Activated effector memory CD4-positive, alpha-beta T cell treated with Interleukin-2 at 50 U/mL for 16 hours (primary cell): ENCODE measurements around the gene CYB5RL.
"Not testable (repeated sequence)": the region's sequence is repeated elsewhere in the genome, so short reads cannot be mapped to it uniquely, and the experiment has no call there.

Experiments
- DNase-seq: peaks from one replicate; pipeline ENCODE4 v3.0.0-alpha.2; 2020

CYB5RL gene

GRCh38 chr1:54180701-54181360, 19.0 kb downstream of the CYB5RL start:
- DNase-seq, result no peak

GRCh38 chr1:54178296-54179070, 21.3 kb downstream of the CYB5RL start:
- DNase-seq, result no peak

DNA sequence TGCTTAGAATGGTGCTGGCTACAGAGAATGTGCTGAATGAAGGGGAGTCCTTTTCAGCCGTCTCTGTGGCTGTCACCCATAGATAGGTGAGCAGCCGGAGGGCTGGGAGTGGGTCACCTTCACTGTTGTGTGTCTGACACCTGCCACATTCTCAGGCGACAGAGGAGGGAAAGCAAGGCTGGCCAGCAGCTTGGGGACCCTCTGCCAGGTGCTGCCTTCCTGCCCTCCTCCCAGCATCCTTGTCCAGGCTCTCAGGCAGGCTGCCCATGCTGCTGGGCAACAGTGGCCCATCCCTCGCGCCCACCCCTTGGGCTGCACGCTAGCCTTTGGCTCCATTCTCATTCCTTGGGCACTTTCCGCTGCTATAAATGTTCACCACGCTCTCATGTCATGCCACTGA, 22.1 kb downstream of the CYB5RL start:
- no peak for DNase-seq

DNA sequence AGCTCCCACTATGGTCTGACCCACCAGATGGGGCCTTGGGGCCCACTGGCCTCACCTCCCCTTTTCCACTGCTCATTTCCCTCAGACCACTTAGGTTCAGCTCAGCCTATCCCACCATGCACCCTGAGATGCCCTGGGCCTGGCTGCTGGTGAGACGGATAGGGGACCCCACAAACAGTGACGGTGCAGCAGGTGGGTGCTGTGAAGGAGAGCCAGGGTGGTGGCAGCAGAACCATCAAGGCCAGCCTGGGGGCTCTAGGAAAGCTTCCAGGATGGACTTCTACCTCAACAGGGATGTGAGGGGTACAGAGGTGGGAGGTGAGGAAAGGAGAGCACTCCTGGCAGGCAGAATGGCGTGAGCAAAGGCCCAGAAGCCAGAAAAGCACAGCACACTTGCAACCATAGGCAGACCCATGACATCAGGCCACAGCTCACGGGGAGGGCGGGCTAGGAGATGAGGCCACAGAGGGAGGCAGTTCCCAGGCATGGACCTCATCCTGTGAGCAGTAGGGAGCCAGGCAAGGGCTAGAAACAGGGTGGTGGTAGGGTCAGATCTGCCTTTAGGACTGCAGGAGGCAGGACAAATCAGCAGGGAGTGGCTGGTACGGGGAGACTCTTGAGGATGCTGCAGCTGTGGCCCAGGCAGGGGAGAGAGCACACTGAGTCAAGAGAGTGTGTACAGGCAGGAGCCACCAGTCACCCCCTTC, 23.1 kb downstream of the CYB5RL start:
- DNase-seq, result no peak

- DNase-seq, result no peak
Measured at GRCh38 chr1:54174106-54174505, 25.7 kb downstream of the CYB5RL start.

GRCh38 chr1:54173681-54174080, 26.1 kb downstream of the CYB5RL start:
- no peak for DNase-seq

GRCh38 chr1:54172614-54173599, 26.9 kb downstream of the CYB5RL start:
- no peak for DNase-seq

DNA sequence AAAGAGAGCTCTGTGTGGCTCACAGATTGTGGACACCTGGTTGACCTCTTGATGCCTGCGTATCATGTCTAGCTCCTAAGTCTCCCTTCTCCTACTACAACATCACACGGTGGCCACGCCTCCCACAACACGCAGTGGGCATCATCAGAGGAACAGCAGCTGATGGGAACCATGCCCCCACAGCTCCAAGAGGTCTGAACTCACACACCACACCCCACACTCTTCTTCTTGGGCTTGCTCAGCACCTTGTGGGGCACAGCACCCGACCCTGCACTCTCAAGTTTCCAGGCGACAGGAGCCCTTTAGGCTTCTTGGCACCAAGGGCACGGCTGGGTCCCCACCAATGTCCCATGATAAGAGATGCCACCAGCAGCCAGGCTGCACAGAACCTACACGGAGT, 28.2 kb downstream of the CYB5RL start:
- DNase-seq, result no peak

GRCh38 chr1:54171016-54171415, 28.8 kb downstream of the CYB5RL start:
- no peak for DNase-seq

- no peak for DNase-seq
Measured at GRCh38 chr1:54169068-54169467, 30.8 kb downstream of the CYB5RL start.

- no peak for DNase-seq
Measured at GRCh38 chr1:54168206-54168965, 31.4 kb downstream of the CYB5RL start.

DNA sequence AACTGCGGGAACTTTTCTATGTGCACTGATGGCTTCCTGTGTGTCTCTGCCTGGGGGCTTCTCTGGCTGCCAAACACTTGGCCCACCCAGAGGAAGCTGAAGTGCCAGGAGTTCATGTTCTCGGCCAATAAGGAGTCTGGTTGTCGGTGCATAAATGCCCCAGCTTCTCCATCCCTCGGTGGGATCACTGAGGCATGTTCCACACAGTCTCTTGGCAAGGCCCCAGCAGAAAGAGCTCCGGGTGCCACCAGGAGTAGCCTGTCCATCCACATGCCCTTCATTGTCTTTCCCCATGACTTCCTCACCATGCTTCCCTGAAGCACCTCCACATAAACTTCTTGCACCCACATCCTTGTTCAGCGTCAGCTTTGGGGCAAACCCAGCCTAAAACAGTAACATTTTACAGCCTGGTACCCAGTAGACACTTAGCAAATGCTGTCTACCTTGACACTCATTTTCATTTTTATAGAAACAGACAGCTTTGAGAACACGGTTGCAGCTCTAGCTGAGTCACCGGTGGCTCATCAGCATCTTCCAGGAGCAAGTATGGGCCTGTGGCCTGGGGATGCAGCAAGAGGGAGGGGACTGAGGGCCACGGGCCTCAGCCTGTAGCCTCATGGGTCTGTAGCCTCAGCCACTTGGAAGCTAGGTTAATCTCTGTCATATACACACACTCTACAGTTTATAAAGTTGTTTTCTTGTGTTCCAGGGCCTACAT, 32.2 kb downstream of the CYB5RL start:
- no peak for DNase-seq

DNA sequence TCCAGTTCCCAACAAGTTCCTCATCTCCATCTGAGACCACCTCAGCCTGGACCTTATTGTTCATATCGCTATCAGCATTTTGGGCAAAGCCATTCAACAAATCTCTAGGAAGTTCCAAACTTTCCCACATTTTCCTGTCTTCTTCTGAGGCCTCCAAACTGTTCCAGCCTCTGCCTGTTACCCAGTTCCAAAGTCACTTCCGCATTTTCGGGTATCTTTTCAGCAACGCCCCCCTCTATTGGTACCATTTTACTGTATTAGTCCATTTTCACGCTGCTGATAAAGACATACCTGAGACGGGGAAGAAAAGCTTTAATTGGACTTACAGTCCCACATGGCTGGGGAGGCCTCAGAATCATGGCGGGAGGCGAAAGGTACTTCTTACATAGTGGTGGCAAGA, 33.5 kb downstream of the CYB5RL start:
- DNase-seq, result not testable (repeated sequence)

- no peak for DNase-seq
Measured at GRCh38 chr1:54165146-54165545, 34.7 kb downstream of the CYB5RL start.

DNA sequence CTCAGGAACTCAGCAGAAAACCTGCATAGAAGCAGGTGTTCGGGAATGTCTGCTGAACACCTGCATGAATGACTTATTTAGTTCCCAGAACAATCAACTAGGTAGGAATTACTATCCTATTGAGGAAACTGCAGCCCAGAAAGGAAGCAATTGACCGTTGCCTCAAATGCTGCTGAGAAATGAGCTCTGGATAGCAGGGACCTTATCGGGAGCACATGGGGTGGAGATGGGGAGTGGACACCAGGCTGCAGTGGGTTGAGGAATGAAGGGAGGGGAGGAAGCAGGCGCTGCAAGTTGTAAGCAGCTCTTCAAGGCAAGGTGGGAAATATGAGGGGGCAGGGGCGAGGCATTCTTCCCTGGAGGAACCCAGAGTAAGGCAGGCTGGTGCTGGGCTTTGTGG, 36.3 kb downstream of the CYB5RL start:
- DNase-seq, result no peak

GRCh38 chr1:54163051-54163450, 36.8 kb downstream of the CYB5RL start:
- DNase-seq, result no peak

- DNase-seq, result no peak
Measured at GRCh38 chr1:54161495-54162168, 38.2 kb downstream of the CYB5RL start.

DNA sequence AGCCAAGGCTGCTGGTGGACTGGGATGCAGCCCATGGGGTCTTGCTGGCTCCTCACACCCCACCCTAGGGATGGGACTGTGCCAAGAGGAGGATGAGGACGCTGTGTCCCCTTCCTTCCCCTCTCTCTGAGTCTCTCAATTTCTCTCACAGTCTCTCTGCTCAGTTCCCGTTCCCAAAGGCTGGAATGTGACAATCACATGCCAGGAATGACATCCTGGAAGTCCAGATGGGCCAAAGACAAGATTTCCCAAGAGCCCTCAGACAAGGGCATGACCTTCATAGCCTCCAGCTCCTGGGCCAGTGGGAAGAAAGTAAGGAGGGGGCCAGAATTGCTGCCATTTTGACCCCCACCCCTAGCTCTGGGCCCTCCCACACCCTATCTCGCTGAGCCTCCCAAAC, 39.5 kb downstream of the CYB5RL start:
- no peak for DNase-seq

GRCh38 chr1:54159733-54160316, 40.0 kb downstream of the CYB5RL start:
- no peak for DNase-seq

- DNase-seq, result no peak
Measured at GRCh38 chr1:54158071-54158470, 41.8 kb downstream of the CYB5RL start.
